AG08395 (cell line): ENCODE measurements around the gene PRMT7.

ENCODE experiments used
- DNase-seq: peaks from one replicate; pipeline ENCODE4 v3.0.0; 2012; ENCODE audit warnings: mixed read lengths, low spot score

PRMT7 gene

DNA sequence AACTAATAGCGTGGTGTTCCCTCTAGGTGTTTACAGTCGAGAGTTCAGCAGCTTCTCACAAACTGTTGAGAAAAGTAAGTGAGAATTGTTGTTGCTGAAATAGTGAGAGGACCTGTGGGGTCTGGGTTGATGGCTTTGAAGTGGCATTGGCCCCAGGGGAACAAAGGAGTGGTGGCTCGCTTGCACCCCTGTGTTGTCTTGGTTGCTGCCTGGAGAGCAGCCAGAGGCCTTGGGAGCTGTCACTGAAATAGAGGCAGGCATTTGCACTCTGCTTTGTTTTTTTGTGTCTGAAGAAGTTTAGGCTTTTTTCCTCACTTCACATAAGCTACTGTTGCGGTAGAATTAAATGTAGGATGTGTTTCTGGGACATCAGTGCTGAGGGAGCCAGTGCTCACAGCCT, 36.8 kb downstream of the PRMT7 start:
- DNase-seq = no peak

DNA sequence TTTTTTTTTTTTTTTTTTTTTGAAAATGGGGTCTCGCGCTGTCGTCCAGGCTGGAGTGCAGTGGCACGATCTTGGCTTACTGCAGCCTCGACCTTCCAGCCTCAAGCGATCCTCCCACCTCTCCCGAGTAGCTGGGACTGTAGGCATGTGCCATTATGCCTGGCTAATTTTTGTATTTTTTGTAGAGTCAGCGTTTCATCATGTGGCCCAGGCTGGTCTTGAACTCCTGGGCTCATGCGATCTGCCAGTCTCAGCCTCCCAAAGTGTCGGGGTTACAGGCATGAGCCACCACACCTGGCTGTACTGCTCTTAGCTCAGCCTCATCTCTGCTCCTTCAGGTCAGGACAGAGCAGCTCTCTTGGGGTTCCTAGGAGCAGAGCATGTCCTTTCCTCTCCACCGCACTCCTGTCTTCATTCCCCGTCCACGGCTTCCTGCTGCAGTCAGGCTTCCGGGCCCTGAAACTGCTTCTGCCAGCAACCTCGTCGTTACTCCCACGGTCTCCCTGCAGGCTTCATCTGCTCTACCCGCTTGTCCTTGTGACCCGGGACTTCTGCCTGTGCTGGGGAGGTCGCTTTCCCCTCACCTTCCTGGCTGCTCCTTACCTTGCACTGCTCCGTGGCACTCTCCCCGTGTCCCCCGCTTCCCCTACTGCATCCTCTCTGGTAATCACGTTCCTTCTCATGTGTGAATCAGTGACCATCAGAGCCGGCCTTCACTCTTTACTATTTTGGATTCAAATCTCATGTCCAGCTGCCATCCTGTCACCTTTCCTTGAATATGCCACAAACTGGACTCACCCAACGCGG, 38.0 kb downstream of the PRMT7 start:
- no peak for DNase-seq

DNA sequence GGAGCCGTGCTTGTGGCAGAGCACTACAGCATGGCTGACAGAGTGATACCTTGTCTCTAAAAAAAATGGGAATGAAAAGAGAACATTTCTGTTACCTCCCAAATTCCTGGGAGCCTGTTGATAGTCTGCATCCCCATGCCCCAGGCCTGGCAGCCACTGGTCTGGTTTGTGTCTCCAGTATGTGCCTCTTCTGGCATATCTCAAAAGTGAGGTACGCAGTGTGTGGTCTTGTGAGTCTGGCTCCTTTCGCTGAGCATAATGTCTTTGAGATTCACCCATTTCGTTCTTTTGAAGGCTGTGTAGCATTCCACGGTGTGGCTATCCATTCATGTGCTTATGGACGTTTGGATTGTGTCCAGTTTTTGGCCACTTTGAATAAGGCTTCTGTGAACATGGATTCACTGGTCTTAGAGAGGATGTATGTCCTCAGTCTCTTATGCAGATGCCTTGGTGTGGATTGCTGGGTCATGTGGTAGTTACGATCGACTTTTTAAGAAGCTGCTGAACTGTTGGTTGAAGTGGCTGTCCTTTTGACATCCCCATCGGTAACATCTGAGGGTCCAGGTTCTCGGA, 39.1 kb downstream of the PRMT7 start:
- no peak for DNase-seq

DNA sequence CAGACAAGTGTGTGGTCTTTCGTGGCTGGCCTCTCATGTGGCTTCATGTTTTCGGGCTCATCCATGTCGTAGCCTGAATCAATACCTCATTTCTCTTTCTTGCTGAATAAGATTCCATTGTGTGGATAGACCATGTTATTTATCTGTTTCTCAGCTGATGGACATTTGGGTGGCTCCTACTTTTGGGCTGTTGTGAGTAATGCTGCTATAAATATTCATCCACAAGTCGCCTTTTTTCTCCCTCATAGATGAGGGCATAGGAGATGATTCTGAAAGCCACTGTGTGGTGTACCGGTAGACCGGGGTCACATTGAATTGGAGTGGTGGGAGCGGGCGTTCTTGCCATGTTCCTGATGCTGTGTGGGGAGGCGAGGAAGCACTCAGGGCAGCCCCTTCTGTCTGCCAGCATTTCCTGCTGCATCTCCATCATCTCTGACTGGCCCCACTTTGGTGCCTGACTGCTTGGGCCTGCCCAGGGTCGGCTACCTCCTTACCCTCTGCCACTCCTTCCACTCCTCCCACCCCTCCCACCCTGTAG, 40.1 kb downstream of the PRMT7 start:
- DNase-seq = no peak

DNA sequence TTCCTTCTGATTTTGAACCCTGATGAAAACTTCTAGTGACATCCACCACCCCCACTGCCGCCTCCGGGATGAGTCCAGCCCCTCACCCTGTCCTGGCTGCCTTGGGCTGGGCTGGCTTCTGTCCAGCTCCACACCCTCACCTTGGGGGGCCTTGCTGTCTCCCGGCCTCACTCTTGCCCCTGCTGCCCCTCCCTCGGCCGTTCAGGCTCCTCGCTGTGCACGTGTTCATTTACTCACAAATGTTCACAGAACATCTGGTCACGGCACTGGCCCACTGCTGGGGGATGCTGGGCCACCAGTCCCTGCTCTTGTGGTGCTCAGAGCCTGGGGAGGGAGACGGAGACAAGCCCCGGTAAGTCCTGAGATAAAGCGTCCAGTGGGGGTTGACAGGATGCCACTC, 40.6 kb downstream of the PRMT7 start:
- no peak for DNase-seq

DNA sequence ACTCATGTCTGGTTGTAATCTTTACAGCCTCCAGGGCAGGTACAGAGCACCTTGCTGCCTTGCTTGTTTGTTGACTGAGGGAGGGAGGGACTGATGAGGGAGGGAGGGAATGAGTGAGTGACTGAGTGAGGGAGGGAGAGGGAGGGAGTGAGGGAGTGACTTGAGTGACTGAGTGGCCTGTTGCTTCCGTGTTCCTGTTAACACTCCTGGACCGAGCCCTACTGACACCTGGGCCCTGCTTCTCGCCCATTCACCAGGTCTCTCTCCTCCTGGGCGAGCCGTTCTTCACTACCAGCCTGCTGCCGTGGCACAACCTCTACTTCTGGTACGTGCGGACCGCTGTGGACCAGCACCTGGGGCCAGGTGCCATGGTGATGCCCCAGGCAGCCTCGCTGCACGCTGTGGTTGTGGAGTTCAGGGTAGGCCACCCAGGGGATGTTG, 41.2 kb downstream of the PRMT7 start:
- DNase-seq = no peak

DNA sequence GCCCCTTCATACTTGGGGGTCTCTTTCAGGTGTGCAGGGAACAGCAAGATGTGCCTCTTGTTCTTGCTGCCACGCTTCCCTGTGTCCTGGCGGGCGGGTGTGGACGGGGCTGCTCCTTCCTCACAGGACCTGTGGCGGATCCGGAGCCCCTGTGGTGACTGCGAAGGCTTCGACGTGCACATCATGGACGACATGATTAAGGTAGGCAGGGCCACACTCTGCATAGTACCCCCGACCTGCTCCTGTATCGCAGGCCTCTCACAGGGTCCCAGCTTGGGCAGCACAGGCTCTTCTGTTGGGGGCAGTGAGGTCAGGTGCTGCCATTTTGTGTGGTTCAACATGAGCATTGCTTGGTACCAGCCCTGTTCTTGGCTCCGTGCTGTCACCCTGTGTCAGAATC, 42.5 kb downstream of the PRMT7 start:
- no peak for DNase-seq

DNA sequence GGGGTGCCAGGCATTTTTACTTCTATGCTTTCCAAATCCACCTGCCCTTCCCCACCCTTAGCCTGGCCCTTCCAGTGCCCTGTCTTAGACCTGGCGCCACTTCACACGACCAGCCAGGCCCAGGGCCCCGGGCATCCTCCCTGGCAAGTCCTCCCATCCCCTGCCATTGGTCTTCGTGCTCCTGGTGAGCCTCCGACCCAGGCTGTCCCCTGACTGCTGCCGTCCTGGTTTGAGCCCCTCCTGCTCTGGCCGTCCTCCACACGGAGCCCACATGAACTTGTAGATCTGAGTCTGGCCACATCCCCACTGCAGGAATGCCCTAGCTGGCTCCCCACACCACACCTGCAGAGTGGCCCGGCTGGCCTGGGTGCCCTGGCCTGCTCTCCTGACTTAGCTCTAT, 44.0 kb downstream of the PRMT7 start:
- DNase-seq = no peak

DNA sequence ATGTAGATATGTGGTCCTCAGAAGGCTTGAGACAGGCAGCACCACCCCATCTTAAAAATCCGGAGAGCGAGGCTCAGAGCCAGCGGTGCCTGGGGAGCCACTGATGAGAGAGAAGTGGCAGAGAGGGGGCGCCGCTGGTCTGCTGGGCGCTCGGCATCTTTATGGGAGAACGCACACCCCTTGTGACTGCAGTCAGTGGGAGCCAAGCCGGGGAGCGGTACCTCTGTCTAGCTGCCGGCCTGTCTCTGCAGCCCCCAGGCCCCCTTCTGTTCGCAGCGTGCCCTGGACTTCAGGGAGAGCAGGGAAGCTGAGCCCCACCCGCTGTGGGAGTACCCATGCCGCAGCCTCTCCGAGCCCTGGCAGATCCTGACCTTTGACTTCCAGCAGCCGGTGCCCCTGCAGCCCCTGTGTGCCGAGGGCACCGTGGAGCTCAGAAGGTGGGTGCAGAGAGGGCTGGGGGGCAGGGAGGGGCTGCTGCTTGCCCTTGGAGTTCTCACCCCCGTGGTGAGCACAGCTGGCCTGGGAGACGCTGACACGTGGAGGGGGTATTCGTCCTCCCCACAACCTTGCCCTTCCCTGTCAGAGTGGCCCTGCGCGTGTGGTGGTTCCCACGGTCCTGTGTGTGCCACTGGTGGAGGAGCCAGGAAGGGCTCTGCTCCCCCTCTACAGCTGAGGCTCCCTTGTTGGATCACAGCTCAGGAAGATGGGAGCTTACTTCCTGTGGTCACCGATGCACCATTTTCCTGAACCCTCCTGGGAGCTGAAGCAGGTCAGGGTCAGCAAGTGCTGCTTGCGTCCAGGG, 44.8 kb downstream of the PRMT7 start:
- no peak for DNase-seq

DNA sequence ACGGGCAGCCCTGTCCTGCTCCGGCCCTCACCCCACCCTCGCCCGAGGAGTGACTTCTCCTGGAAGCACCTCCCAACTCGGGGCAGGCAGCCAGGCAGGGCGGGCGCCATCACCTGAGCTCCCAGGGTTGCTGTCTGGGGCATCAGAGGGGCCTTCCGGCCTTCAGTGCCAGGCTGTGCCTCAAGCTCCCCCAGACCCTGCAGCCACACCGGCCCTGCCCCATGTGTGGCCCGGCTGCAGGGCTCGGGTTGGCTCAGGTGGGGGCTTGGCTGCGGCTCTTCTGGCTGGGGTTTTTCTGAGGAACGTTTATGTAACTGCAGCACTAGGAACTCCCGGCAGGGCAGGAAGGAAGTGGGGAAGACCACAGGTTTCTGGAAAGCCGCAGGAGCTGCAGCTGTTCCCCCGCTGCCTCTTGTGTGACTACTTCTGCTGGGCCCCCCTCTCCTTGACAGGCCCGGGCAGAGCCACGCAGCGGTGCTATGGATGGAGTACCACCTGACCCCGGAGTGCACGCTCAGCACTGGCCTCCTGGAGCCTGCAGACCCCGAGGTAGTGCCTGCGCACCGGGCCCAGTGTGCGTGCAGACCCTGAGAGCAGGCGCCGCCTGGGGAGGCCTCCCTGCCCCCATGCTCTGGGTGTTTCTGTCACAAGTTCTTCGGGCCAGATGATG, 45.6 kb downstream of the PRMT7 start:
- DNase-seq = no peak

DNA sequence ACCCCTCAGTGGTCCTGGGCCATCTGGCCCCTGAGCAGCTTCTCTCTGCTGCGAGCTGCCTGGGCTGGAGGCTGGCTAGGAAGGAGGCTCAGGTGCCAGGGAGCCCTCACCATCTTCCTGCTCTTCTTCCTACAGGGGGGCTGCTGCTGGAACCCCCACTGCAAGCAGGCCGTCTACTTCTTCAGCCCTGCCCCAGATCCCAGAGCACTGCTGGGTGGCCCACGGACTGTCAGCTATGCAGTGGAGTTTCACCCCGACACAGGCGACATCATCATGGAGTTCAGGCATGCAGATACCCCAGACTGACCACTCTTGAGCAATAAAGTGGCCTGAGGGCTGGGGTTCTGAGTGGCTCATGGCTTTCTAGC, 46.1 kb downstream of the PRMT7 start:
- DNase-seq = no peak

DNA sequence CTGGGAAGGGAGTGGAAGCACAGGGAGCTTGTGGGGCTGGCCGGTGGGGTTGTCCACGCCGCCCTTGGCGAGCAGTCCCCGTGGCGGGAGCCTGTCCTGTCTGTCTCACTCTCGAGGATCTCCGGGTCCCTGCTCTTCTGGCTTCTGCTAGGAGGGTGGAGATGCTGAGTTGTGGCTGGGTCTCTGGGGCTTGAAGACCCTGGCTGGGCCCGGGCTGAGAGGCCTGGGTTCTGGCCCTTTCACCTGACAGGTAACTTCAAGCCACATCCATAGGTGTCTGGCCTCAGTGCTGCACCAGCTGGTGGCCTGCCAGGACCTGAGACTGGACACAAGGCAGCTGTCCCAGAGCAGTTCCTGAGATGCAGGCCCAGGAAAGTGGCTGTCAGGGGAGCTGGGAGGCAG, 46.7 kb downstream of the PRMT7 start:
- DNase-seq = no peak

DNA sequence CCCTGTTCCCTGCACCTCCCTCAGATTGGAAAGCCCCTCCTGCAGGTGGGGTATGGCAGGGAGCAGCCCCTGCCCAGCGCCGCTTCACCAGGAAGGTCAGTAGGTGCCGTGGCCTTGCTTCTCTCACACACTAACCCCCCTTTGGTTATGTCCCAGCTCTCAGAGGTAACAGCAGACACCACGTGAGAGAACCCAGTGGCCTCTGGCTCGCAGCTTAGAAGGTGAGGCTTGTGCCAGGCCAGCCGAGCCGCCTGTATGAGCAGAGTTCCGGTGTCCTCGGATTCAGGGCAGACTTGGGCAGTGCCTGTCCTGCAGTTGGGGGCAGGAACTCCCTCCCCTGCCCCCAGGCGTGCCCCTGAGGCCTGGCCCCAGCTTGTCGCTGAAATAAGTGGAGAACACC, 47.1 kb downstream of the PRMT7 start:
- DNase-seq = no peak

DNA sequence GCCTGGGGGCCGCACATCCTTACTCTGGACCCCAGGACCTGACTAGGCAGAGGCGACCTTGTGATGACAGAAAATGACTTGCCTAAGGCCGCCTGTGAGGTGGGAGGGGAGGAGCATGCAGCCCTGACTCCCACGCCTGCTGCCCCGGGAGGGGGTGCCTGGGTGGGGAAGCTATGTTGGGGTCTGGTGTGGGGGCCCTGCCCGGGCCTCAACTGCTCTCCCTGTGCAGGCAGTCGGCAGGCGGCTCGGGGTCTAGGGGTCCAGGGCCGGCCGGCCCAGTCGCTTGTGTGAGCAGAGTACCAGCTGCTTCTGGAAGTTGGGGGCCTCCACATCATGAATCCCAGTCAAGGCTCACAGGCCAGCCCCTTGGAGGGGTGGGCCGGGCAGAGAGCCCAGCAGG, 48.1 kb downstream of the PRMT7 start:
- DNase-seq = no peak

DNA sequence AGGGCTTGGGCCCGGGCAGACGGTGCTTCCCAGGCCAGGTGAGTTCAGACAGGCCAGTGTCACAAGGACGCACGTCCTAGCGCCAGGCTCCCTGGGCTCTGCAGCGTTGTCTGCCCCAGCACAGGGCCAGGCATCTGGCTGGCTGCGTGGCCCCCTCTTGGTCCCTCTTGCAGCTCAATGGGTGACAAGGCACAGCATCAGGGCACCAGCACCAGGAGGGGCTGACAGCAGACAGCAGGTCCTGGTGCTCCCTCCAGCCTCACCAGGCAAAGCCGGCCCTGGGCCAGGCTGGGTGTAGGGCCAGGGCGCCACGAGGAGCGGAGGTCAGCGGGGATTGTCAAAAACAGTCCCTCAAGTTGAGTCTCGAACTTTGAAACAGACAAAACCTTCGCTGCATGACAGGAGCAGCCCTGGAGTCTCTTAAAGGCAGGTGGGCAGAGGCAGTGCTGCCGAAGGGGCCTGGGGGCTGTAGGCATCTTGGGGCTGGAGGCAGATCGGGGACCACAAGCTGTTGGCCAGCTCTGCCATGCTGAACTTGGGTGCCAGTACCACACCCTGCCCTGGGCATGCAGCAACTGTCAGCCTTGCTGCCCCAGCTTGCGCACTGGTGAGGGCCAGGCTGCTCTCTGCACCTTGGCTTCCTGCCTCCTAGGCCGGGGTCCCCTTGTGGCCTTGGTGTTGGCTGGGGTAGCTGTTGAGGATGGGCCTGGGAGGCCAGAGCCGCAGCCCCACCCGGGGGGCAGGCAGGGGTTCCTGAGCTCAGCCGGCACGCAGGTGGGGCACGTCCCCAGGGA, 48.8 kb downstream of the PRMT7 start:
- DNase-seq = no peak

DNA sequence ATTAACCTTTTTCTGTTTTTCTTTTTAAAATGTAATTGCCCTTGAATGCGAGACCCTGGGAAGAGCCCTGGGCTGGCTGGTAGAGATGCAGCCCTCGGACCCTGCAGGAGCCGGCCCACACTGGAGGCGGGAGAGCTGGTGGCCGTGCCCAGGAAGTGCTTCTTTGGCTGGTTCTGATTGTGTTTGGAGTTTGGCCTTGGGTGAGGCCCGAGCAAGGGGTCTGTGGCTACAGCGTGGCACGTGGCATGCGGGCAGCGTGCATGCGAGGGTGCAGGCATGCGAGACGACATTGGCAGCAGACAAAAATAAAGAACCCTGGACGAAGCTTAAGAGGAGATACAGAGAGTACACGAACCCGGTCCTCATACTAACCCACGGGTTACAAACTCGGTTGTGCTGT, 49.7 kb downstream of the PRMT7 start:
- no peak for DNase-seq

DNA sequence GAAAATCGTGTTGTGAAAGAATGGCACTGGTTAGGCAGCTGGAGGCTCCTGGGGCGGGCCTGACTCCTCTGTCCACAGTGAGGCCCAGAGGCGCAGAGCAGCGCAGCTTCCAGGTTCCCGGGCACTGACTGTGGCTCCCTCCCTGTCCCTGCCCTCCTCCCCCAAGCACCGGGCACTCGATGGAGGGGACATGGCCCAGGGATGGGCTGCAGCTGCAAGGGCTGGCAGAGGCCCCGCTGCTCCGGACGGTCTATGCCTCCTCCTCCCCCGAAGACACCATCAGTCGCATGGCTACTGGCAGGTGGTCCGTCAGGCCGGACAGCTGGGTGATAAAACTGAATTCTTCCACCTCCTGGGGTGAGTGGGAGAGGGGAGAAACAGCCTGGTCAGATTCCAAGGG, 50.1 kb downstream of the PRMT7 start:
- DNase-seq = no peak

DNA sequence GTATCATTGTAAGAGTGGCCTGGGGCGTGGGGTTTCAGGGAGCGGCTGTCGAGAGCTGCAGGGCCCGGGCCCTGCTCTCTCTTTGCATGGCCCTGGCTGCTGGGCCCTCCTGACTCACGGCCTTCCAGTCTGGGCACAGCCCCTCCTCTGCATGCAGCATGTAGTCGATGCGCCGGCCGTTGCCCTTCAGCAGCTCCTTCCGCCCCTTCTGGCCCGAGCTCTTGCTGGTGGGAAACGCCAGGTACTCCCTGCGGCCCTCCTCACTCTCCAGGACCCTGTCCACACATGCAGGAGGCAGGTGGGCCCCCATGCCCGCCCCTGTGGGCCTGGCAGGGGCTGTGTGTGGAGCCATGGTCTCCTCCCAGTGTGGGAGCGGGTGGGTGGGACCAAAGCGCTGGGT, 50.7 kb downstream of the PRMT7 start:
- peak; percentile 32 for DNase-seq

DNA sequence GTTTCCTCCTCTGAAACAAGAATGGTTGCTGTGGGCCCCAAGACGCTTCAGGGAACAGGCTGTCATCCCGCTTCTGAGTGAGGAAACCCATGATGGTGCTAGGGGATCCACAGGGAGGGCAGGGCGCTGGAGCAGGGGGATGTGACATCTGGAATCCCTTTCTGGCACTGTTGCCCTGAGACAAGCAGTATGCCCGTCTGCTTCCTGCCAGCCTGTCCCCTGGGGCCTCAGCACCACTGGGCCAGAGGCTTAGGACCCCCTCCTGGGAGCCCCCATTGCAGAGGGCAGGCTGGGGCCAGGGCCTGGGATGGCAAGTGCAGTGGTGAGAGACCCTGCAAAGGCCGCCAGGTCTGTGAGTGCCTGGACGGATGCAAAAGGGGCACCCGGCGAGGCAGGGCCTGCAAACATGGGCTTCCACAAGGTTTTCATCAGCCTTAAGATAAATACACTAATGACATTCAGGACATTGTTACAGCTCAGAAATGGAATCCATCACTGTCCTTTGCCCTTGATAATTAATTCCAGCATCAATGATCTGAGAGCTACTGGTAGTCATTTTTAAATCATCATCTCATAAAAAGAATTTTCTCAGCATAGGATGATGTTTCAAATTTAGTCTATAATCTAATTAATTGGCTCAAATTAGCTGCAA, 51.6 kb downstream of the PRMT7 start:
- DNase-seq = no peak

DNA sequence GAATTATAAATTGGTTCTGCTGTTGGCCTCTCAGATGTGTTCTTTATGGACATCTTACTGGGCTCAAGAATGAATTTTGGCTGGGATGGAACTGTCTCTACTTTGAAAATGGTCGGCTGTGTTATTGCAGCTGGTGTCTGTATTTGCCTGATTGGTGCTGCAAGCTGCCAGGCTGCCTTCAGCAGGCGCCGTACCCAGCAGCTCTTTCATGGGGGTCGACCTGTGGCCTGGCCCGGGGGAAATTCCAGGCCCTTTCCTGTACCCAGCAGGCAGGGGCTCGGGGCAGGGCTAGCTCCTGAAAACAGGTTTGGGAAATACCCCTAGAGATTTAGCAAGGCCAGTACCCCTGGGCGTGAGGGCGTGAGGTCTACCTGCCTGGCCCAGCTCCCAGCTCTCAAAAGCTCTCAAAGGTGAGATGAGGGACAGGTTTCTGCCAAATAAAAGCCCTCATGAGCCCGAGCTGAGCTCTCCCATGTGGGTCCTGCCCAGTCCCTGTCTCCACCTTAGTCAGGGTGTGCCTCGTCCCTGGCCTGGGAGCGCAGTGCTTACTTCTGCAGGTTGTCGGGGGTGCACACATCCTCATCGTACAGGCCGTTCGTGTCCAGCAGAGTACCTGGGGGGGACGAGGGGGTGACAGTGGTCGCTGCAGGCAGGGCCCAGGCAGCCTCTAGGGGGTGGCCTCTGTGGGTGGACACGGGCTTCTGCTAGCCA, 52.3 kb downstream of the PRMT7 start:
- DNase-seq = no peak
